ENCODE results near the gene CACUL1.
A peak's percentile ranks its signal among the peaks of the same experiment; 100 is the strongest.

The CACUL1 gene

DNA sequence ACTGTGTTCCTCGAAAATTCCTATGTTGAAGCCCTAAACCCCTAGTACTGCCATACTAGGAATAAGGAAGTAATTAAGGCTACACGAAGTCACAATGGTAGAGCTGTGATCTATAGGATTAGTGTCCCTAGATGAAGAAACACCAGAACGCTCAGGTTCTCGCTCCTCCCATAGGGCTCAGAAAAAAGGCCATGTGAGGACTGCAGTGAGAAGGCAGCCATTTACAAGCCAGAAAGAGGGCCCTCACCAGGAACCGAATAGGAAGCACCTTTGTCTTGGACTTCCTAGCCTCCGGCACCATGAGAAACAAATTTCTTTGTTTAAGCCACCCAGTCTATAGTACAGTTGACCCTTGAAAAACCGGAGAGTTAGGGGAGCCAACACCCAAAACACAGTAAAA lies 46.2 kb downstream of the CACUL1 start:
- TF ChIP-seq GATA1 (IDR thresholded peaks at IDR 0.05; ENCODE audit: low read depth, low read length) (no peak), POLR2A (IDR thresholded peaks at IDR 0.05; ENCODE audit: low read length) (no peak)
- no peak for DNase-seq

- TF ChIP-seq POLR2A (IDR thresholded peaks at IDR 0.05; ENCODE audit: low read length) (no peak), GATA1 (IDR thresholded peaks at IDR 0.05; ENCODE audit: low read depth, low read length) (no peak)
Measured at GRCh38 chr10:118704711-118705110, 50.1 kb downstream of the CACUL1 start.

DNA sequence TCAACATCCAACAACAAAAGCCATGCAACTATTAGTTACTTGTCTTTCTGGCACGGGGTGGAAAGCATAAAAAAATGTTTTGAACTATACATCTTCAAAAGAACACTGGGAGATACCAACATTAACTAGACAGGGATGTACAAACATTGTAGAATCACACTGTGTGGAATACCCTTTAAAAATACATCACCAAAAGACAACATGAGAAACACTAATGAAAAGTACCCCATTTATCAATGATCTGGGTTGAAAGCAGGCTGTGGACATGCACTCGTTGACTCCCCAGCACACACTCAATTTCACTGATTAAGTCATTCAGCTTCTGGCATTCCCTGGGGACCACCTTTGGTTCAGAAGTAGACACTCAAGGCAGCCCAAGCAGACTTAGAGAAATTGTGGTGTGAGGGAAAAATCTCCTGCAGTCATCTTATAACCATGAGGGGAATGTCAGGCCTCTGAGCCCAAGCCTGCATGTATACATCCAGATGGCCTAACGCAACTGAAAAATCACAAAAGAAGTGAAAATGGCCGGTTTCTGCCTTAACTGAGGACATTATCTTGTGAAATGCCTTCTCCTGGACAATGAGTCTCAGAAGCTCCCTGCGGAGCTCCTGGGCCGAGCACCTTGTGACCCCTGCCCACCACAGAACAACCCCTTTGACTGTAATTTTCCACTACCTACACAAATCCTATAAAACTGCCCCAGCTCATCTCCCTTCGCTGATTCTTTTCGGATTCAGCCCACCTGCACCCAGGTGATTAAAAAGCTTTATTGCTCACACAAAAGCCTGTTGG lies 53.0 kb downstream of the CACUL1 start:
- DNase-seq = no peak
- TF ChIP-seq POLR2A (IDR thresholded peaks at IDR 0.05; ENCODE audit: low read length) (no peak), GATA1 (IDR thresholded peaks at IDR 0.05; ENCODE audit: low read depth, low read length) (no peak)

More at GRCh38 chr10:118704711-118705110, 50.1 kb downstream of the CACUL1 start:
- DNase-seq = no peak

DNA sequence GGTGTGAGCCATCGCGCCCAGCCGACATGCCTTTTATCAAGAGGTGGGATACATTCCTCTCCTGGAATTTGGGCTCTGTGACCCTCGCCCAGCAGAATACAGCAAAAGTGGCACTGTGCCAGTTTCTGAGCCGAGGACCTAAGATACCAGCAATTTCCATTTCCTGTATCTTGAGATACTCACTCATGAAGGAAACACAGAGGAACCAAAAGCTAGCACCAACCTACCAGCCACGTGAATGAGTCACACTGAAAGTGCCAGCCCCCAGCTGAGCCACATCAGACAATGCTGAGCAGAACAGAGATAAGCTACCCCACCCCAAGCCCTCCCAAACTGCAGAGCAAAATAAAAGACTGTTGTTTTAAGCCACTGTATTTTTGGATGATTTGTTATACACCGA lies 56.3 kb downstream of the CACUL1 start:
- peak; percentile 76 to 91 for DNase-seq
- TF ChIP-seq GATA1 (IDR thresholded peaks at IDR 0.05; ENCODE audit: low read depth, low read length) (no peak), POLR2A (IDR thresholded peaks at IDR 0.05; ENCODE audit: low read length) (no peak)

- TF ChIP-seq POLR2A (IDR thresholded peaks at IDR 0.05; ENCODE audit: low read length) = no peak
- no peak for TF ChIP-seq GATA1 (IDR thresholded peaks at IDR 0.05; ENCODE audit: low read depth, low read length)
- DNase-seq = no peak
Measured at GRCh38 chr10:118694848-118695247, 59.9 kb downstream of the CACUL1 start.

DNA sequence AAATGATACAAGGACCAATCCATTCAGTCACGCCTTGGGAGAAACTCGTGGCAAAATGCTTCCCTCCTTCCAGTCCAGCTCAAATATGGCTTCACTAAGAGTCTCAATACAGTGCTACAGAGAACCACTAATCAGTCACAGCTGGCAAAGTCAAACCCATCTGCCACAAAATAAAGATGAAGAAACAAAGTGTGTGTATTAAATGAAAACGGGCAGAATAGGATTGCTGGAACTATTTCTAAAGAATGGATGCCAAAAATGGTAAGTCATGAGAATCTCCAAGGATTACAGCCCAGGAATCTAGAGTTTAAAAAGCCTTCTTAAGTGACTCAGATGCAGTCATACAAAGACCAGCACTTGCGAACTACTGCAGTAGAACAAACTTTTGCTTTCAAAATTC lies 61.9 kb downstream of the CACUL1 start:
- no peak for DNase-seq
- TF ChIP-seq GATA1 (IDR thresholded peaks at IDR 0.05; ENCODE audit: low read depth, low read length) (no peak), POLR2A (IDR thresholded peaks at IDR 0.05; ENCODE audit: low read length) (no peak)

DNA sequence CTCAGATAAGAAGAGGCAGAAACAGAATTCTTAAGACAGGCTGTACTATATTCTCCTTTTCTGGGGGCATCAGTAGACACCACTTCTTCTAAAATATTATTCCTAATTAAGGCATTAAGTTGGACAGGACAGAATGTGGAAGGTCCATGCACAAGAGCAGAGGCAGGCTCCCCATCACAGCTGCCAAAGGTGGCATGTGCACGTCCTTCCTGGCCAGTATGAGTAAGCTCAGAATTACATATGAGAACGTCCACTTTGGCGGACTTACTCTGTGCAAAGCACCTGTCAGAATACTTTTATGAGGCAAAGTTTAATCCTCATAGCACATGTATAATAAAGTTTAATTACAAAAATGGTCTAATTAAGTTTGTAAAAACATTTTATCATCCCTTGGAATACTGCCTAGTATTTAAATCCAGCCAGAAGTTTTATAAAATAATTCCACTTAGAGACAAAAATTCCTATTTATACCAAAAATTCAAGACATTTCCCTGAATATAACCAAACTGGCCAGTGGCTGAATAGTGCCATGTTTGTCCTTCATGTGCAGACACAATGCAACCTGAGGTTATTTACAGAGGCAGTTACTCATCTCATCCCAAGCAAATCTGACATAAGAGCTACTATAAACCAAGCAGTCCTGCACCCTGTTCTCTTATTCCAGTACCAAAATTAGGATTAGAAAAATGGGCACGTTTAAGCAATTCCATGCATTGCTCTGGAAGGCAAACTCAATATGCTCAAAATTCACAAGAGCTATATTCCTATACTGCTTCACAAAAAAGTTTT lies 65.5 kb downstream of the CACUL1 start:
- DNase-seq = no peak
- no peak for TF ChIP-seq POLR2A (IDR thresholded peaks at IDR 0.05; ENCODE audit: low read length)
- no peak for TF ChIP-seq GATA1 (IDR thresholded peaks at IDR 0.05; ENCODE audit: low read depth, low read length)

DNA sequence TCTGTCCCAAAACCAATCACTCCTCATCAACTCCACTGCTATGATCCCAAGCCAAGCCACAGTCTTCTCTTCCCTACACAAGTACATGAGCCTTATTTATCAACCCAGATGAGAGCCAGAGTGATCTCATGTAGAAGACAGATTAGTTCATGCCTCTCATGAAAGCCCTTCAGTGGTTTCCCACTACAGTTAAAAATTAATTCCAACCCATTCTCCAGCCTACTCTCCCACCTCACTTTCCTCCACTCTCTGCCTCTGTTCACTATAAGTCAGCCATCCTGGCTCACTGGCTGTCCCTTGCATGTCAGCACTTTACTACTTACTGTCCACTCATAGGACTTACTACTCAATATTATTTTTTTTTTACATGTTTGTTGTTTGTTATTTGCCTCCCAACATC lies 67.3 kb downstream of the CACUL1 start:
- no peak for DNase-seq
- TF ChIP-seq GATA1 (IDR thresholded peaks at IDR 0.05; ENCODE audit: low read depth, low read length) (no peak), POLR2A (IDR thresholded peaks at IDR 0.05; ENCODE audit: low read length) (no peak)

DNA sequence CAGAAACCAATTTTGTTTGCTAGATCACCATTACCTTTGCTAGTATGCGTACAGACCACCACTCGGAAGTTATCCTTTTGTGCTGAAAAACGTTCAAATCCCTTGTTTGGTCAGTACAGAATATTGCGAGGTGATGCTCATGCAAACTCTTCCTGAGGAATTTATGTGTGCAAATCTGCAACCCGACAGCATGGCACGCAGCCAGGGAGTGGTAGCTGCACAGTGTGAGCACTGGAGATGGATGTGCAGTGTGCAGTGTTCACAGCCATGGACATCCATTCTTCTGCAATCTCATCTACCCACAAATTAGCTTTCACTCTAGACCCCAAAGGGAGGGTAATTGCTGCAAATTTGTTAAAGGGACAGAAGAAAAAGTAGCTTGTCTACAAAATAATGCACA lies 72.2 kb downstream of the CACUL1 start:
- TF ChIP-seq GATA1 (IDR thresholded peaks at IDR 0.05; ENCODE audit: low read depth, low read length) (no peak), POLR2A (IDR thresholded peaks at IDR 0.05; ENCODE audit: low read length) (no peak)
- no peak for DNase-seq

GRCh38 chr10:118680197-118680596 lies 74.6 kb downstream of the CACUL1 start:
- no peak for TF ChIP-seq GATA1 (IDR thresholded peaks at IDR 0.05; ENCODE audit: low read depth, low read length)
- TF ChIP-seq POLR2A (IDR thresholded peaks at IDR 0.05; ENCODE audit: low read length) = no peak
- peak; percentile 22 to 71 for DNase-seq

DNA sequence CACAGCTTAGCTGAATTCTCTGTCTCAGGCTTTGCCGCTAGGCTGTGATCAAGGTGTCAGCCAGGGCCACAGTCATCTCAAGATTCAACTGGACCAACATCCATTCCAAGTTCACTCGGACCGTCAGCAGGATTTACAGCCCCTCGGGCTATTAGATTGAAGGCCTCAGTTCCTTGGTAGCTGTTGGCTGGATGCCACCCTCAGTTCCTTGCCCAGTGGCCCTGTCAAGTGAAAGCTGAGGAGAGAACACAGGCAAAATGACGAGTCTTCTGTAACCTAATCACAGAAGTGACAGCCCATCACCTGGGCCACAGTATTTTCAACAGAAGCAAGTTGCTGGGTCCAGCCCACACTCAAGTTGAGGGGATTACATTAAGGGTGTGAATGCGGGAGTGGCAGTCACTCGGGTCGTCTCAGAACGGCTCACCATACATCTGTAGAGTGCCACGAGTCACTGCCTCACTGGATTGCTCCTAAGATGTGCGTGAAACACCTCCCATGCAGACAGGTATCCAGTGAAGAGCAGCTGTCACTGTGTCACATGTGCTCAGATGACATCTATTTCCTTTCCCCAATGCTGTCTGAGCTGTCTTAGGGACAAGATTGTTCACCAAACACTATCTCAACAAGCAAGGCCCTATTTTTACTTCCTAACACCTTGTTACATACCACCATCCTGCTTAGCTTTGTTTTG lies 80.4 kb downstream of the CACUL1 start:
- DNase-seq = no peak
- TF ChIP-seq GATA1 (IDR thresholded peaks at IDR 0.05; ENCODE audit: low read depth, low read length) = no peak
- TF ChIP-seq POLR2A (IDR thresholded peaks at IDR 0.05; ENCODE audit: low read length) = no peak

DNA sequence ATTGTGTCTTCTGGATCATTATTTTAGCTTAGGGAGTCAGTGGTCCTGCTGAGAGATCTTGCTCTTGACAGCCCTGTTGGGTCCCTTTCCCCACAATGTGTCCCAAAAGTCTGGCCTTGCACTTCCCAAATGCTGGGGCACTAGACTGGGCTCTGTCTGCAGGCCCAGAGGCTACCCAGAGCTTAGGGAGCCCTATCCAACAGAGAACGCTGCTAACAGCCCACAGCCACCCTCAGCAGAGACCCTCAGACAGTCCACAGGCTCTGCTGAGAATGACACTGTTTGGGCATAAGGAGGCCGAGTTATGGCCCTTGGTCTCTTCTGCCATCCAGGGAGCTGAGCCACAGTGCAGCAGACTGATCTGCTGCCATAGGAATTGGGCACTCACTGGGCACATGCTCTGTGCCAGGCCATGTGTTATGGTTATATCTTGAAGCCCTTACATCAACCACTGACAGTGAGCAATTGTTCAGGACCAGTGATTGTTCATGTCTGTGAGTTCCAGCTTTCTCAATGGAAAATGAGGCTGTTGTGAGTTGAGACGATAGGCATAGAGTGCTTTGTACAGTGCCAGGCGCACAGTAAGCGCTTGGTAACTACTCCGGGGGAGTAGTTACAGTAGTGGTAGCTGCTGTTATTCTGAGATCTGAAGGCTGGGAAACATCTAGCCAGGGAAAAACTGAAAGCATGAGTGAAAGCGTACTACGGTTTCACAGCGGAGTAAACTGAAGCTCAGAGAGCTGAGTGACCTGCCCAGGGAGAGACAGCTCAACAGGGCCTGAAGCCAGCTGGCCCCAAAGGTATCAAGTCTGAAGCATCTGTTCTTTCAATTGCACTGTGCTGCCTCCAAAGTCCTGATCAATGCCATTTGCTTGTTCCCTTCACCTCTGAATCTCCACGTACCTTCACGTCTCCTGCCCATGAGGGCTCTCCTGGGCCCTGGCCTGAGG lies 81.7 kb downstream of the CACUL1 start:
- no peak for DNase-seq
- TF ChIP-seq POLR2A (IDR thresholded peaks at IDR 0.05; ENCODE audit: low read length) (no peak), GATA1 (IDR thresholded peaks at IDR 0.05; ENCODE audit: low read depth, low read length) (no peak)

DNA sequence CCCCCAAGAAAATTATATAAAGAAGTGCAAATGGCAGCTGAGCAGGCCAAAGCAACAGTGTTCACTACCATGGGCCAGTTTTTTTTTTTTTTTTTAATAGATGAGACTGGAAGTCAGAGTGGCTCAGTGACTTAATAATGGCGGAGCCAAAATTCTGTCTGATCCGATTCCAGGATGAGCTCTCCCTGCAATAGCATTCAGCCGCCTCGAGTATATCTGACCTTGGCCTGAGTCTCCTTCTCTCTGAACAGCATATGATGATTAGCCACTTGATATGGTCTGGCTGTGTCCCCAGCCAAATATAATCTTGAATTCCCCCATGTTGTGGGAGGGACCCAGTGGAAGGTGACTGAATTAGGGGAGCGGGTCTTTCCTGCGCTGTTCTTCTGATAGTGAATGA lies 82.6 kb downstream of the CACUL1 start:
- DNase-seq = no peak
- TF ChIP-seq GATA1 (IDR thresholded peaks at IDR 0.05; ENCODE audit: low read depth, low read length) (no peak), POLR2A (IDR thresholded peaks at IDR 0.05; ENCODE audit: low read length) (no peak)

DNA sequence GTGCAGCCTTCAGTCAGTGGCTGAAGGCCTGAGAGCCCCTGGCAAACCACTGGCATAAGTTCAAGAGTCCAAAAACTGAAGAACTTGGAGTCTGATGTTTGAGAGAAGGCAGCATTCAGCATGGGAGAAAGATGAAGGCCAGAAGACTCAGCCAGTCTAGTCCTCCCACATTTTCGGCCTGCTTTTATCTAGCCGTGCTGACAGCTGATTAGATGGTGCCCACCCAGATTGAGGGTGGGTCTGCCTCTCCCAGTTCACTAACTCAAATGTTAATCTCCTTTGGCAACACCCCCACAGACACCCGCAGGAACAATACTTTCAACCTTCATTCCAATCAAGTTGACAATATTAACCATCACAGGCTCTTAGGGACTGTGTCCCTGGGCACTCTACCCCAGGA lies 83.5 kb downstream of the CACUL1 start:
- peak; percentile 40 to 80 for DNase-seq

Data from erythroblast (primary cell).